A673 (cell line): Measurements from ENCODE around the gene ANKDD1B. TPM values are rescaled to one million over a fixed set of nuclear protein-coding genes. Genes with fewer than 3 reads are reported as not detected.
"Not testable (repeated sequence)": the region's sequence is repeated elsewhere in the genome, so short reads cannot be mapped to it uniquely, and the experiment has no call there.

Source experiments
- BruUV-seq: library from RNA; stranded (reverse); fragments of 400-500 nt; replicated peaks from 2 replicates; lab custom pipeline; 2021; lab: Mats Ljungman, UMichigan
- CTCF ChIA-PET: fragments of 300-600 bp; sonication (Branson Sonifier 250); formaldehyde crosslinking; loops from one replicate; lab custom pipeline; 2022; ENCODE audit warnings: antibody characterized with exemption; lab: Charles Lee
- POLR2A ChIA-PET: fragments of 300-600 bp; sonication (Branson Sonifier 250); formaldehyde crosslinking; loops from one replicate; lab custom pipeline; 2022; ENCODE audit warnings: antibody characterized with exemption; ENCODE audit not compliant: low non-redundant PET; lab: Charles Lee
- DNase-seq: peaks from one replicate; pipeline ENCODE4 v3.0.0-alpha.2; 2015; ENCODE audit warnings: low spot score
- H3K27ac ChIP-seq: fragments of 200-600 bp; sonication (generic); 2 replicates; pipeline ENCODE4 v1.5.1; 2016; ENCODE audit warnings: mixed run types, low read depth, mild to moderate bottlenecking, mixed read lengths, antibody characterized with exemption, low read length; ENCODE audit not compliant: poor library complexity, severe bottlenecking
- H3K27me3 ChIP-seq: fragments of 200-600 bp; sonication (generic); replicated peaks from 2 replicates; pipeline ENCODE4 v1.6.1; 2017; ENCODE audit warnings: mixed run types, low read depth, mild to moderate bottlenecking, mixed read lengths, antibody characterized with exemption, low read length; ENCODE audit not compliant: insufficient read depth, poor library complexity
- H3K36me3 ChIP-seq: fragments of 200-600 bp; sonication (generic); 2 replicates; pipeline ENCODE4 v1.6.1; 2016; ENCODE audit warnings: mixed run types, mild to moderate bottlenecking, mixed read lengths, antibody characterized with exemption, low read length; ENCODE audit not compliant: insufficient read depth, poor library complexity, severe bottlenecking
- H3K4me1 ChIP-seq: fragments of 200-600 bp; sonication (generic); 2 replicates; pipeline ENCODE4 v1.6.1; 2017; ENCODE audit warnings: mixed run types, mild to moderate bottlenecking, mixed read lengths, antibody characterized with exemption, low read length; ENCODE audit not compliant: insufficient read depth, poor library complexity, severe bottlenecking
- H3K4me3 ChIP-seq: fragments of 200-600 bp; sonication (generic); 2 replicates; pipeline ENCODE4 v1.5.1; 2016; ENCODE audit warnings: low read depth, mixed run types, mild to moderate bottlenecking, mixed read lengths, low read length; ENCODE audit not compliant: poor library complexity, severe bottlenecking
- H3K9me3 ChIP-seq: fragments of 200-600 bp; sonication (generic); 2 replicates; pipeline ENCODE4 v1.6.1; 2016; ENCODE audit warnings: mixed run types, low read depth, mild to moderate bottlenecking, mixed read lengths, antibody characterized with exemption, low read length; ENCODE audit not compliant: poor library complexity, severe bottlenecking
- CTCF ChIP-seq: fragments of 300-800, 200-600 bp; sonication (generic); conservative IDR thresholded peaks from 2 replicates; pipeline ENCODE4 v1.5.1; 2017; ENCODE audit warnings: low read depth, mild to moderate bottlenecking, antibody characterized with exemption, low read length, moderate library complexity, mixed read lengths
- EZH2 ChIP-seq: fragments of 200-600 bp; sonication (generic); IDR thresholded peaks from 2 replicates; pipeline ENCODE4 v1.6.1; 2017; ENCODE audit warnings: borderline replicate concordance, low read depth, mild to moderate bottlenecking, mixed read lengths, antibody characterized with exemption, low read length; ENCODE audit not compliant: poor library complexity, severe bottlenecking
- intact Hi-C: fragments of 100-400 bp; cut with micrococcal nuclease; formaldehyde crosslinking; loops from one replicate; pipeline ENCODE4 v1.10.0; 2022; ENCODE audit not compliant: unreplicated experiment
- total RNA-seq: library from RNA; stranded (reverse); gene quantifications from 2 replicates; pipeline ENCODE4 v1.2.3, GENCODE V29; 2021

ANKDD1B gene
- total RNA-seq, 1 experiment from 2014 or later = not detected

- ChIA-PET POLR2A (no interaction called here), CTCF (no interaction called here)
- intact Hi-C loops = no loop called here
- DNase-seq = no peak
- TF ChIP-seq CTCF = no peak
- H3K9me3 ChIP-seq = no peaks in the 10 kb centered on the region
- peaks cover 24% of the 10 kb centered on the region for H3K4me1 ChIP-seq
- no peaks in the 10 kb centered on the region for H3K36me3 ChIP-seq
- no peaks in the 10 kb centered on the region for H3K27me3 ChIP-seq
- H3K4me3 ChIP-seq = peak overlapping the region; percentile 18
- no TSS peak for BruUV-seq
- peak overlapping the region; percentile 39 for H3K27ac ChIP-seq
These were observed 36.5 kb upstream of the ANKDD1B start for GRCh38 chr5:75574791-75575190.

- H3K36me3 ChIP-seq, H3K4me3 ChIP-seq, intact Hi-C loops, POLR2A ChIA-PET, DNase-seq, H3K9me3 ChIP-seq, H3K27ac ChIP-seq, H3K27me3 ChIP-seq, CTCF ChIA-PET, BruUV-seq: not testable (repeated sequence)
- peaks cover 24% of the 10 kb centered on the region for H3K4me1 ChIP-seq
These were observed 33.0 kb upstream of the ANKDD1B start for GRCh38 chr5:75578280-75578679.

- DNase-seq = no peak
- Histone ChIP-seq H3K9me3 (no peaks in the 10 kb centered on the region), H3K4me3 (no peak overlapping the region), H3K36me3 (peaks cover 7% of the 10 kb centered on the region), H3K4me1 (peaks cover 6% of the 10 kb centered on the region), H3K27ac (no peak overlapping the region), H3K27me3 (no peaks in the 10 kb centered on the region)
- BruUV-seq = no TSS peak
- intact Hi-C loops = no loop called here
- ChIA-PET POLR2A (no interaction called here), CTCF (no interaction called here)
- no peak for TF ChIP-seq EZH2
- peak; percentile 35; the same call in 1 of the 2 replicates for TF ChIP-seq CTCF
These were observed 26.6 kb upstream of the ANKDD1B start for GRCh38 chr5:75584641-75585040.

GRCh38 chr5:75588666-75589065, 22.6 kb upstream of the ANKDD1B start:
- BruUV-seq = no TSS peak
- Histone ChIP-seq H3K4me1 (peaks cover 6% of the 10 kb centered on the region), H3K9me3 (no peaks in the 10 kb centered on the region), H3K27me3 (no peaks in the 10 kb centered on the region), H3K36me3 (no peaks in the 10 kb centered on the region), H3K4me3 (no peak overlapping the region), H3K27ac (no peak overlapping the region)
- intact Hi-C loops = no loop called here
- CTCF ChIA-PET = no interaction called here
- TF ChIP-seq EZH2 = no peak
- no peak for TF ChIP-seq CTCF
- POLR2A ChIA-PET = no interaction called here
- DNase-seq = no peak
